Upper lobe of left lung (tissue), 4 donors: ENCODE data around the gene TTC7B.

Experiments
- CTCF ChIP-seq, 6 experiments: fragments of 450-650 bp in 4 of 6; fragments of 200-600 bp in 2 of 6; sonication (generic) in 2 of 6; IDR thresholded peaks; one replicate each; pipeline ENCODE4 v1.5.1; 2016 to 2019; ENCODE audit warnings: antibody characterized with exemption in 6 of 6
- EP300 ChIP-seq, 4 donors: sonication (generic); formaldehyde crosslinking; IDR thresholded peaks; one replicate each; pipeline ENCODE4 v1.5.1; 2017; ENCODE audit warnings: antibody characterized with exemption in 4 of 4, control low read depth in 2 of 4
- POLR2A ChIP-seq, 4 donors: fragments of 450-650 bp; IDR thresholded peaks; one replicate each; pipeline ENCODE4 v1.5.1; 2016 to 2017; ENCODE audit warnings: antibody characterized with exemption in 4 of 4, mild to moderate bottlenecking in 2 of 4
- POLR2AphosphoS5 ChIP-seq, 2 donors: sonication (generic); formaldehyde crosslinking; IDR thresholded peaks; one replicate each; pipeline ENCODE4 v1.5.1; 2017; ENCODE audit warnings: antibody characterized with exemption in 2 of 2

GRCh38 chr14:90818715-90819114 lies 2.5 kb upstream of the TTC7B start:
- TF ChIP-seq POLR2AphosphoS5 (IDR thresholded peaks at IDR 0.05), result peak in 1 of 2 donors; percentile 14
- no peak for TF ChIP-seq CTCF (IDR thresholded peaks at IDR 0.05)
- TF ChIP-seq EP300 (IDR thresholded peaks at IDR 0.05), result no peak
- no peak for TF ChIP-seq POLR2A (IDR thresholded peaks at IDR 0.05)
